HG03457 (cell line): Measurements from ENCODE around the gene FERMT1.
"Not testable (repeated sequence)": the region's sequence is repeated elsewhere in the genome, so short reads cannot be mapped to it uniquely, and the experiment has no call there.

ENCODE experiments used
- ATAC-seq: cut with Tn5 transposase; IDR thresholded peaks from one replicate; pipeline ENCODE4 v1.9.1; 2021; ENCODE audit warnings: moderate number of reproducible peaks; ENCODE audit not compliant: unreplicated experiment

Gene FERMT1

DNA sequence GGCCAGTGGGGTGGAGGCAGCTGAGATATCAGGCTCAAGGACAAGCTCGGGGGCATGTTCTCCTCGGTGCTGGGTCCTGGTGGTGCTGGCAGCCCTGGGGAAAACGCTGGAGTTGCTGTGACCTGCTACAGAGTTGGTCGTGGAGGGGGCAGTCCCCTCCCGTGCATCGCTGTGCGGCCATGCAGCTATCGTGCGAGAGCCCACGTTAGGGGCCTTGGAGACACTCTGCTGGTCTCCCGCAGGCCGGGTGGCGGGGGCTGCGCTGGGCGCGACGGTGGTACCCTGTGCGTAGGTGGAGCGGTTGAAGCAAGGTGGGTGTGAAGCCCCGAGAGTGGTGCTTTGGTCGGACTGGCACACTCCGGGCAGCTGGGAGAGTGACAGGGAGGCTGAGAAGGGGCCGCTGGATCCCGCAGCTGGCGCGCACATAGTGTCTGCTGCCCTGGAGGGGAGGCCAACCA lies 81.0 kb downstream of the FERMT1 start:
- ATAC-seq = no peak

DNA sequence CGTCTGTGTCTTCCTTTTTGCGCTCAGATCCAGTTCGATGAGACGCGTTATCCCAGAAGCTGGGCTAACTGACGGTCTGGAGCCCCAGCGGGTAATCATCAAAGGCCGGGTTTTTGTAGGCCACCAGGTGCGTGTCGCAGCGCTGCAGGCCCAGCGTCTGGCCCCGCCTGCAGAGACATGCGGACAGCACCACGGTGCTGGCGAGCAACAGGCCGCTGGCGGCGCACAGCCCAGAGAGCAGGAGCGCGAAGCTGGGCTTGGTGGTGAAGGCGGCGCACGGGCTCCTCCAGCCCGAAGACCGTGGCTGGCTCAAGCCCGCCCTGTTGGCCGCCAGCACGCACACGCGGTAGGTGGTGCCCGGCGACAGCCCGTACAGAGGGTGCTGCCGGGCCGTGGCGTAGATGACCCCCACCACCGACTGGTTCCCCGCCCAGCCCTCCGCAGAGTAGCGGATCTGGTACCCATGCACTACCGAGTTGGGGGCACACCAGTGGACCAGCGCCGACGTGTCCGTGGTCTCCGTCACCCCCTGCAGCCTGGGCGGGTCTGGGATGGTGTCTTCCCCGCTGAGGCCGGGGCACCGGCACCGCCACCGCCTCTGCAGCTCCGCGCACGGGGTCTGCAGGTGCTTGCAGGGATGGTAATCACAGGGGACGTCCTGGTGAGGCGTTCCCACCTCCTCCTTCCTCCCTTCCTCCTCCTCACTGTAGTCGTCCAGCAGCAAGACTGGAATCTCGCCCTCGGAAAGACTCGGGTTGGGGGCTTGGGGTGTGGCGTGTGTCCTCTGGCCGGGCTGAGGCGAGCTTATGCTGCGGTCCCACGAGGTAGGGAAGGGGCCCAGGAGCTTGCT lies 81.6 kb downstream of the FERMT1 start:
- no peak for ATAC-seq

DNA sequence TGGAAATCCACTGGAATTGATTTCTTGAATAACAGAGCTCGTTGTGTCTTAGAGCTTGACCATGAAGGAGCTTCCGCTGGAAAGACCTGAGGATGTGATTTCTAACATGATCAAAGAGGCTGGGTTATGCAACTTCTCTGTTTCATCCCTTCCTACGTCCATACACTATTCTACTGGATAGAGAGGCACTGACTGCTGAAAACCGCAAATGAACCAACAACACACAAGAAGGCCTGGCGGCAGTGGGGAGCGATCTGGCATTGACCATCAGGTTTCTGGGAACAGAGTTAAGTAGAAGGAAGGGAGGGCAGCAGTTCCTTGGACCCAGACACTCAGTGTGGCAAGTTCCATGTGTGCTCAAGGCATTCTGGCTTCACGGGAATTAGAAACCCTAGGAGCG lies 82.3 kb downstream of the FERMT1 start:
- no peak for ATAC-seq

DNA sequence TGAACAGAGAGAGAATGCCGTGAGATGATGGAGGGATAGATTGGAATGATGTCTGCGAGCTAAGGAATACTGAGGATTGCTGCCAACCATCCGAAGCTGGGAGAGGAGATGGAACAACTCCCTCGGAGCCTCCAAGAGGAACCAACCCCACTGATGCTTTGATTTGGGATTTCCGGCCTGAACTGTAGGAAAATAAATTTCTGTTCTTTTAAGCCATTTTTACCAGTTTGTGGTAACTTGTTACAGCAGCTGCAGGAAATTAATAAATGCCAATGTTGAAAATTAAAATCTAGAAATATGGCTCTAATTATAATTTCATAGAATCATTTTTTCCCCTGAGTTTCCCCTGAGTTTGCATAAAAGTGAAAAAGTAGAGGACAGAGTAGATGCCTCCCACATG lies 83.1 kb downstream of the FERMT1 start:
- no peak for ATAC-seq

DNA sequence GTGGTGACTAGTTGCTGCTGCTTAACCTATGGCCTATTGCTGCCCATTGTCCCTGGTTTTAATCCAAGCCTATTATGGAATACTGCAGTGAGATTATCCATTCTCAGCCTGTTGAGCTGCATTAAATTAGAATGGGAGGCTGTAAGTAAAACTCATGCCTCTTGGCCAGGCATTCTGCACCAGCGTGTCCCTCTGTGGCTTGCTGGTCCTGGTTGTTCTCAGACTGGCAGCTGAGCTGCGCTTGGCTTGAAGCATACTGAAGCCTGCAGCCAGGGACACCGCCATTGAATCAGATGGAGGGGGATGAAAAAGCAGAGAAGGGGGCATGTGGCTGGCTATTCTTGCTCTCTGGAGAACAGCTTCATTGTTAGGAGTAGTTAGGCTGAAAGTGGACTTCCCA lies 84.6 kb downstream of the FERMT1 start:
- no peak for ATAC-seq

- no peak for ATAC-seq
Measured at GRCh38 chr20:6037082-6037481, 85.7 kb downstream of the FERMT1 start.

GRCh38 chr20:6036213-6036612 lies 86.6 kb downstream of the FERMT1 start:
- no peak for ATAC-seq

GRCh38 chr20:6034134-6034969 lies 88.5 kb downstream of the FERMT1 start:
- no peak for ATAC-seq

DNA sequence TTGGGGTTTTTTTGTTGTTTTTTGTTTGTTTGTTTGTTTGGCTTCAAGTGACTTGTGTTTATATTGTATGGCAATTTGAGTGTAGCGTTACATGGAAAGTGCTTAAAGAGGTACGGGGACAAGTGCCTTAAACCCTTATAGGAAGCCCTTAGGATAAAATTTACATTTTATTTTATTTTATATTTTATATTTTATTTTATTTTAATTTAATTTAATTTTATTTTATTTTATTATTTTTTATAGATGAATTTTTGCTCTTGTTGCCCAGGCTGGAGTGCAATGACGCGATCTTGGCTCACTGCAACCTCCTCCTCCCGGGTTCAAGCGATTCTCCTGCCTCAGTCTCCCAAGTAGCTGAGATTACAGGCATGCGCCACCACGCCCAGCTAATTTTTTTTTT lies 89.9 kb downstream of the FERMT1 start:
- not testable (repeated sequence) for ATAC-seq

DNA sequence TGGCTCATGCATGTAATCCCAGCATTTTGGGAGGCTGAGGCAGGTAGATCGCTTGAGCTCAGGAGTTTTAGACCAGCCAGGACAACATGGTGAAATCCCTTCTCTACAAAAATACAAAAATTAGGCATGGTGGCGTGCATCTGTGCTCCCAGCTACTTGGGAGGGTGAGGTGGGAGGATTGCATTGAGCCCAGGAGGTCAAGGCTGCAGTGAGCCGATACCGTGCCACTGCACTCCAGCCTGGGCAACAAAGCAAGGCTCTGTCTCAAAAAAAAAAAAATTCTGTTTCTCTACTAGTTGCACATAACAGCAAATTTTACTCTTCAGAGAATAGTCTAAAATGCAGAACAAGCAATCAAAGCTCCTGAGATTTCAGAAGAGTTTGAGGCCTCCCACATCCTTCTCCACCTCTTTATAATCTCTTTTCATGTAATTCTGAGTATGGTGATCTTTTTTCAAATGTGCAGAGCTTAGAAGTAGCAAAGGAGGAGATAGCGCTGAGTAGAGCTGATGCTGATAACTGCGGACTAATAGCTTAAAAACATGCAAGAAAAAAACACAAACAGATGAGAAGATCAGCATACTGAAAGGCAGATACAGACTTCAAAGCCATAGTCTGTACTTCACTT lies 92.3 kb downstream of the FERMT1 start:
- no peak for ATAC-seq

- ATAC-seq = no peak
Measured at GRCh38 chr20:6029538-6029937, 93.3 kb downstream of the FERMT1 start.

- ATAC-seq = no peak
Measured at GRCh38 chr20:6028818-6029217, 94.0 kb downstream of the FERMT1 start.

DNA sequence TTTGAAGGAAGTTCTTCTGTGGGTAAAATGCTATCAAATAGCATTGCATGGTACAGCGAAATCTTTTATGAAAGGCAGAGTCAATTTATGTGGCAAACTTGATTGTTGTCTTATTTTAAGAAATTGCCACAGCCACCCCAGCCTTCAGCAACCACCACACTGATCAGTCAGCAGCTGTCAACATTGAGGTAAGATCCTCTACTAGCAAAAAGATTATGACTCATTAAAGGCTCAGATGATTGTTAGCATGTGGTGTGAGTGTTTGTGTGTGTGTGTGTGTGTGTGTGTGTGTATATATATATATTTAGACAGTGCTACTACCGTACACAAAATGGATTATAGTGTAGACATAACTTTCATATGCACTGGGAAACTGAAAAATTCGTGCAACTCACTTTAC lies 96.8 kb downstream of the FERMT1 start:
- no peak for ATAC-seq
